ENCODE results near the gene APOBEC2. TPM values are rescaled to one million over a fixed set of nuclear protein-coding genes. Genes with fewer than 3 reads are reported as not detected.

APOBEC2 gene
- total and polyA plus RNA-seq, 2 of the 13 experiments (the other 11 are each of a cell fraction or from before 2014, with no cell fraction given), result 0.09 TPM; not detected in 1

DNA sequence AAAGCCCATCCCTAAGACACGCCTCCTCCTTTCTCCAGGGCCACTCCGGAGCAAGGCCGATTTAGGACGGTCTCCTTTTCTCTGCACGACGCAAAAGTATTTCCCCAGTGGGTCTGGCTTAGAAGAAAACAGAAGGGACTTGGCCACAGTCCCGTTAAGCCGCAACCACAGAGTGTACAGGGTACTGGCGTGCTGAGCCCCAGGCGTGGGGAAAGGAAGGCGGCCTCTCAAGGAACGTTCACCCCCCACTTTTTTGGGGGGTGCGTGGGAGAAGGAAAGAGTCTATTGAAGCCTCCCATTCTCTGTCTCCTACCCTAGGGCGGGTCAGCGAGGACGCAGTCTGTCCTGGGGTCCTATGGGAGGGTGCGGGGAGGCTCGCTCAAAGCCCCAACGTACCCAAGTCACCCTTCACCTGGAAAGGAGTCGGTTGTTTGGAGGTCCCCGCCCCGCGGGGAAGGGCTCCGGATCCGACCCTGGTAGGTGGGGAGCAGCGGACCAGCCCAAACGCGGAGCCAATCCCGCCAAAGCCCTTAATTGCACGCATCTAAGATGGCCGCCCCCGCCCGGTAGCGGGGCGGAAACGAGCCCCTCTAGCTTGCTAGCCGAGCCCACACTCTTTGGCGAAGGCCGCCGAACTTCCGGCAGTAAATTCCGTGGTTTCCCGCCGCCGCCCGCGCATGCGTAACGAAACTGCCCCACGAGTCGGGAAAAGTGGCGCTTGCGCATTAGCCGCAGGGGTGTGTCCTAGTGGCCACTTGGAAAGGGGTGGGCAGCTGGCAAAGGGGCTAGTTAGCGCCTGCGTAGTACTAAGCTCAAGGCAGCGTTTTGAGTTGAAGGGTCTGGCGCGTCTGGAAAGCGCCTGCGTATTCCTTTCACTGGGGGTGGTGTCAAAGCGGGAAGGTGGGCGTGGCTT, 19.2 kb downstream of the APOBEC2 start, which contains the start of gene OARD1 (continued):
- TF ChIP-seq UBTF (CRISPR knock-in tag; IDR thresholded peaks at IDR 0.05) (peak; percentile 84), ZNF670 (CRISPR knock-in tag; IDR thresholded peaks at IDR 0.05; ENCODE audit: borderline replicate concordance) (peak; percentile 6; the same call in 1 of the 2 replicates), ZNF792 (CRISPR knock-in tag; IDR thresholded peaks at IDR 0.05) (peak; percentile 41; the same call in 1 of the 2 replicates), SP2 (CRISPR knock-in tag; IDR thresholded peaks at IDR 0.05) (no peak; the same call in 1 of the 2 replicates), ZNF331 (CRISPR knock-in tag; IDR thresholded peaks at IDR 0.05) (peak; percentile 31; the same call in 1 of the 2 replicates), SRF (IDR thresholded peaks at IDR 0.05; ENCODE audit: low read depth, low read length) (0 out of 2 replicates have a peak, but pooled peaks have one; percentile 40), MYNN (CRISPR knock-in tag; IDR thresholded peaks at IDR 0.05; ENCODE audit: low read depth) (no peak), ZBTB39 (CRISPR knock-in tag; IDR thresholded peaks at IDR 0.05) (no peak), ZNF441 (CRISPR knock-in tag; IDR thresholded peaks at IDR 0.05; ENCODE audit: borderline replicate concordance) (no peak), ZNF768 (CRISPR knock-in tag; IDR thresholded peaks at IDR 0.05) (no peak), GATA4 (IDR thresholded peaks at IDR 0.05; ENCODE audit: borderline replicate concordance, low read depth) (peak; percentile 38; the same call in 1 of the 2 replicates), ADNP (CRISPR knock-in tag; IDR thresholded peaks at IDR 0.05) (no peak), SUZ12 (IDR thresholded peaks at IDR 0.05; ENCODE audit: low read depth, low read length) (no peak), SP1 (IDR thresholded peaks at IDR 0.05) (no peak), SP1 (CRISPR knock-in tag; IDR thresholded peaks at IDR 0.05) (peak; percentile 6; the same call in 1 of the 2 replicates), U2AF1 (optimal IDR thresholded peaks at IDR 0.05; ENCODE audit: low read depth, low read length) (peak; percentile 98), ZNF12 (CRISPR knock-in tag; IDR thresholded peaks at IDR 0.05) (no peak), ZNF737 (CRISPR knock-in tag; IDR thresholded peaks at IDR 0.05; ENCODE audit: borderline replicate concordance) (no peak), THAP7 (CRISPR knock-in tag; IDR thresholded peaks at IDR 0.05) (peak; percentile 89), ELF4 (CRISPR knock-in tag; IDR thresholded peaks at IDR 0.05; ENCODE audit: borderline replicate concordance) (peak; percentile 42; the same call in 1 of the 2 replicates), KLF11 (CRISPR knock-in tag; IDR thresholded peaks at IDR 0.05) (no peak), KDM5B (CRISPR knock-in tag; IDR thresholded peaks at IDR 0.05; ENCODE audit: borderline replicate concordance) (peak; percentile 90; the same call in 1 of the 2 replicates)
- TF ChIP-seq, protein P1, sequence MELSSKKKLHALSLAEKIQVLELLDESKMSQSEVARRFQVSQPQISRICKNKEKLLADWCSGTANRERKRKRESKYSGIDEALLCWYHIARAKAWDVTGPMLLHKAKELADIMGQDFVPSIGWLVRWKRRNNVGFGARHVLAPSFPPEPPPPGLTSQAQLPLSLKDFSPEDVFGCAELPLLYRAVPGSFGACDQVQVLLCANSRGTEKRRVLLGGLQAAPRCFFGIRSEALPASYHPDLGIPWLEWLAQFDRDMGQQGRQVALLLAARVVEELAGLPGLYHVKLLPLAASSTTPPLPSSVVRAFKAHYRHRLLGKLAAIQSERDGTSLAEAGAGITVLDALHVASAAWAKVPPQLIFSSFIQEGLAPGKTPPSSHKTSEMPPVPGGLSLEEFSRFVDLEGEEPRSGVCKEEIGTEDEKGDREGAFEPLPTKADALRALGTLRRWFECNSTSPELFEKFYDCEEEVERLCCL (CRISPR knock-in tag; IDR thresholded peaks at IDR 0.05; ENCODE audit: borderline replicate concordance), result peak; percentile 90; the same call in 1 of the 2 replicates
